Measurements from ENCODE around the gene CARMIL3.
"Not testable (repeated sequence)": the region's sequence is repeated elsewhere in the genome, so short reads cannot be mapped to it uniquely, and the experiment has no call there.

The CARMIL3 gene, protein sequence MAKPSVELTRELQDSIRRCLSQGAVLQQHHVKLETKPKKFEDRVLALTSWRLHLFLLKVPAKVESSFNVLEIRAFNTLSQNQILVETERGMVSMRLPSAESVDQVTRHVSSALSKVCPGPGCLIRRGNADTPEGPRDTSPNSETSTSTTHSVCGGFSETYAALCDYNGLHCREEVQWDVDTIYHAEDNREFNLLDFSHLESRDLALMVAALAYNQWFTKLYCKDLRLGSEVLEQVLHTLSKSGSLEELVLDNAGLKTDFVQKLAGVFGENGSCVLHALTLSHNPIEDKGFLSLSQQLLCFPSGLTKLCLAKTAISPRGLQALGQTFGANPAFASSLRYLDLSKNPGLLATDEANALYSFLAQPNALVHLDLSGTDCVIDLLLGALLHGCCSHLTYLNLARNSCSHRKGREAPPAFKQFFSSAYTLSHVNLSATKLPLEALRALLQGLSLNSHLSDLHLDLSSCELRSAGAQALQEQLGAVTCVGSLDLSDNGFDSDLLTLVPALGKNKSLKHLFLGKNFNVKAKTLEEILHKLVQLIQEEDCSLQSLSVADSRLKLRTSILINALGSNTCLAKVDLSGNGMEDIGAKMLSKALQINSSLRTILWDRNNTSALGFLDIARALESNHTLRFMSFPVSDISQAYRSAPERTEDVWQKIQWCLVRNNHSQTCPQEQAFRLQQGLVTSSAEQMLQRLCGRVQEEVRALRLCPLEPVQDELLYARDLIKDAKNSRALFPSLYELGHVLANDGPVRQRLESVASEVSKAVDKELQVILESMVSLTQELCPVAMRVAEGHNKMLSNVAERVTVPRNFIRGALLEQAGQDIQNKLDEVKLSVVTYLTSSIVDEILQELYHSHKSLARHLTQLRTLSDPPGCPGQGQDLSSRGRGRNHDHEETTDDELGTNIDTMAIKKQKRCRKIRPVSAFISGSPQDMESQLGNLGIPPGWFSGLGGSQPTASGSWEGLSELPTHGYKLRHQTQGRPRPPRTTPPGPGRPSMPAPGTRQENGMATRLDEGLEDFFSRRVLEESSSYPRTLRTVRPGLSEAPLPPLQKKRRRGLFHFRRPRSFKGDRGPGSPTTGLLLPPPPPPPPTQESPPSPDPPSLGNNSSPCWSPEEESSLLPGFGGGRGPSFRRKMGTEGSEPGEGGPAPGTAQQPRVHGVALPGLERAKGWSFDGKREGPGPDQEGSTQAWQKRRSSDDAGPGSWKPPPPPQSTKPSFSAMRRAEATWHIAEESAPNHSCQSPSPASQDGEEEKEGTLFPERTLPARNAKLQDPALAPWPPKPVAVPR (N-terminal part only)

DNA sequence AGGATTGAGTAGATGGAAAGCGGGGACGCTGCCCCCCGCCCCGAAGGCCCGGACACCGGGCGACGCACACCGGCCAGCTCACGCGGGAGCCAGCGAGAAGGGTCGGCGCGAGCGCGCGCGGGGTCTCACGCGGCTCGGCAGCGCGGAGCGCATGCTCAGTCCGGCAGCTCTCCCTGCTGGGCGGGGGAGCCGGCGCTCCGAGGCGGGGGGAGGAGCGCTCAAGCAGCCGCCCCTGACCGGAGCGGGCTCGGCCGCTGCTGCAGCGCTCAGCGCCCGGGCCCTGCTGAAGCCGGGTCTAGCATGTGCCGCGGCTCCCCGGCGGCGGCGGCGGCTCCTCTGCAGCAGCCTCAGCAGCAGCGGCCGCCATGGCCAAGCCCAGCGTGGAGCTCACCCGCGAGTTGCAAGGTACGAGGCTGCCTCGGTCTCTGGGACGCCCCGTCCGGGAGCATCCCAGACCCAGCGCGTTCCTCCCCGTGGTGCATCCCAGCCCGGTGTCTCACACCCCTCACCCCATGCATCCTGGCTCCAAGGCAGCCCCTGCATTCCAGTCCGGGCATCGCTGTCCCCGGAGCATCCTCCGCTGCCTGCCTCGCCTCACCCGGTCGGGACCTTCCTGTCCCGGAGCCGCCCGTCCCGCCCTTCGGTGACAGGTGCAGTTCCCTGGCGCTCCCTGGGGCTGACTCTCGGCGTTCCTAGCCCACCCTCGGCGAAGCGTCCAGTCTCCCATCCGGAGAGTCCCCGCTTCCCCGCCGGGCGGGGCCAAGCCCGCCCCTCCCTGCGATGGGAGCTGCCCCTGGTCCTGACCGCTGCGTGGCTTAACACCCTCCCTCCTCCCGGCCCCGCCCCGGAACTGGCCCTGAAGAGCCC is at the start of gene CARMIL3:
CARMIL3 (plus strand) TSS at position 221 of the 867 bp plus-strand sequence; CDS start at position 366, 145 bp downstream.
- DNase-seq (ENCODE audit: low read depth) = peak; percentile 58
- peak within 1 kb of the TSS; percentile 60 for H3K4me3 ChIP-seq (ENCODE audit: low read depth, low read length)
- TF ChIP-seq, protein P1, sequence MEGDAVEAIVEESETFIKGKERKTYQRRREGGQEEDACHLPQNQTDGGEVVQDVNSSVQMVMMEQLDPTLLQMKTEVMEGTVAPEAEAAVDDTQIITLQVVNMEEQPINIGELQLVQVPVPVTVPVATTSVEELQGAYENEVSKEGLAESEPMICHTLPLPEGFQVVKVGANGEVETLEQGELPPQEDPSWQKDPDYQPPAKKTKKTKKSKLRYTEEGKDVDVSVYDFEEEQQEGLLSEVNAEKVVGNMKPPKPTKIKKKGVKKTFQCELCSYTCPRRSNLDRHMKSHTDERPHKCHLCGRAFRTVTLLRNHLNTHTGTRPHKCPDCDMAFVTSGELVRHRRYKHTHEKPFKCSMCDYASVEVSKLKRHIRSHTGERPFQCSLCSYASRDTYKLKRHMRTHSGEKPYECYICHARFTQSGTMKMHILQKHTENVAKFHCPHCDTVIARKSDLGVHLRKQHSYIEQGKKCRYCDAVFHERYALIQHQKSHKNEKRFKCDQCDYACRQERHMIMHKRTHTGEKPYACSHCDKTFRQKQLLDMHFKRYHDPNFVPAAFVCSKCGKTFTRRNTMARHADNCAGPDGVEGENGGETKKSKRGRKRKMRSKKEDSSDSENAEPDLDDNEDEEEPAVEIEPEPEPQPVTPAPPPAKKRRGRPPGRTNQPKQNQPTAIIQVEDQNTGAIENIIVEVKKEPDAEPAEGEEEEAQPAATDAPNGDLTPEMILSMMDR (conservative IDR thresholded peaks at IDR 0.05; ENCODE audit: low read depth, low read length) = no peak

- not testable (repeated sequence) for DNase-seq (ENCODE audit: low read depth)
- peak overlapping the region; percentile 45 for H3K4me3 ChIP-seq (ENCODE audit: low read depth, low read length)
These were observed 45.4 kb upstream of the CARMIL3 start for GRCh38 chr14:24006471-24006816.

- peak; percentile 33 for DNase-seq (ENCODE audit: low read depth)
- H3K4me3 ChIP-seq (ENCODE audit: low read depth, low read length) = peak overlapping the region; percentile 45
These were observed 44.8 kb upstream of the CARMIL3 start for GRCh38 chr14:24006817-24007652.

DNA sequence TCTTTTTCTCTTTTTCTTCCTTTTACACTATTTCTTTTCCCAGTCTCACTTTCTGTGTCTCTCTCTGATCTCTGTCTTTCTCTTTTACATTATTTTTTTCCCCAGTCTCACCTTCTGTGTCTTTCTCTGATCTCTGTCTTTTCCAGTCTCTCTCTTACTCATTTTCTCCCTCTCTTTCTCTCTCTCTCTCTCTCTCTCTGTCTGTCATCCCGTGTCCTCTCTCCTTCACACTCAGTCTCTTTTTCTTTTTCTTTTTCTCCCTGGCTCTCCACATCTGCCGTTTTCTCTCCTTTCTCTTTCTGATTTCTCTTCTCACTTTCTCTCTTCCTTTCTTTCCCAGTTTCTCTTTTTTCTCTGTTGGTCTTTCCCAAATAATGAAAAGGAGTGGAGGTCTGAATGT is 40.8 kb upstream of the CARMIL3 start:
- no peak for DNase-seq (ENCODE audit: low read depth)
- TF ChIP-seq, protein P1 (conservative IDR thresholded peaks at IDR 0.05; ENCODE audit: low read depth, low read length) = no peak
- no peak overlapping the region for H3K4me3 ChIP-seq (ENCODE audit: low read depth, low read length)

GRCh38 chr14:24012726-24013273 is 39.0 kb upstream of the CARMIL3 start:
- DNase-seq (ENCODE audit: low read depth); H3K4me3 ChIP-seq (ENCODE audit: low read depth, low read length): not testable (repeated sequence)

DNA sequence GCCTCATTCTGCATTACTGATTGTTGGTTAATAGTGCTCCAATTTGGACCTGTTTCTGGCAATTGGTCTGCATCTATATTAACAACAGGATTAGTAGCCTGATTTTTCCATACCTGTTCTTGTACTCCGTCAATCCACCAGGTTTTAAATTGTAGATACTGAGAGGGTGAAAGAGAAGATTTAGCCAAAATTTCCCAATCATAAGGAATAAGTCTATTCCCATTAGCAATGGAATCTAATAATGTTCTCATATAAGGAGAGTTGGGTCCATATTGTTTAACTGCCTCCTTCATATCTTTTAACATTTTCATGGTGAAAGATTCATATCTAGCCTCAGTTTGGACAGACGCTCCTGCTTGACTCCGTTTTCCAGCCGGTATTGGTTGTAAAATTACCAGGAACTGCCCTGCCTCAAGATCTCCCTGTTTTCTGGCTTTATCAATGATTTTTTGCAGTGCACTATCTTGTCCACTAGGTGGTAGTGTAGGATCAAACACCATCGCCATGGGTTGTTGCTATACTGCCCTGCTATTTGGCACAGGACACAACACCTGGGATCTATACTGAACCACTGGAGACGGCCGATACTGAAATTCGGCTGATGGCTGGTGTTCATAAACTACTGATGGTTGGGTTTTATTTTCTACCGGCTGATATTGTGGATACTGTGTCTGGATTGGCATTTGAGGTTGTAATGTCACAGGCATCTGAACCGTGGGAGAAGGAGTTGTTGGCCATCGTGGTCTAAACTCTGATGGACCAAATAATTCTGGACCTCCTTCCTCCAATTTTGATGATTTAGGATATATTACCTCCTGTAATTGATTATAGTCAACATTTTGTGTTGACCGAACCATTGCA is 37.9 kb upstream of the CARMIL3 start:
- peak; percentile 83 for DNase-seq (ENCODE audit: low read depth)
- H3K4me3 ChIP-seq (ENCODE audit: low read depth, low read length) = no peak overlapping the region
- TF ChIP-seq, protein P1 (conservative IDR thresholded peaks at IDR 0.05; ENCODE audit: low read depth, low read length) = peak; percentile 90

DNA sequence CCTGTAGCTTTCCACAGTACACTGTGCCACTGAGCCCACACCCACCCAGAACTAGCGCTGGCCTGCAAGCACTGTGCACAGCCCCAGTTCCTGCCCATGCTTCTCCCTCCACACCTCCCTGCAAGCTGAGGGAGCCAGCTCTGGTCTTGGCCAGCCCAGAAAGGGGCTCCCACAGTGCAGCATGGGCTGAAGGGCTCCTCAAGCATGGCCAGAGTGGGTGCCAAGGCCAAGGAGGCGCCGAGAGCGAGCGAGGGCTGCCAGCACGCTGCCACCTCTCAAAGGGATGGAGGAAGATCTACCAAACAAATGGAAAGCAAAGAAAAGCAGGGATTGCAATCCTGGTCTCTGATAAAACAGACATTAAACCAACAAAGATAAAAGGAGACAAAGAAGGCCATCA is 36.1 kb upstream of the CARMIL3 start:
- not testable (repeated sequence) for DNase-seq (ENCODE audit: low read depth); H3K4me3 ChIP-seq (ENCODE audit: low read depth, low read length)

DNA sequence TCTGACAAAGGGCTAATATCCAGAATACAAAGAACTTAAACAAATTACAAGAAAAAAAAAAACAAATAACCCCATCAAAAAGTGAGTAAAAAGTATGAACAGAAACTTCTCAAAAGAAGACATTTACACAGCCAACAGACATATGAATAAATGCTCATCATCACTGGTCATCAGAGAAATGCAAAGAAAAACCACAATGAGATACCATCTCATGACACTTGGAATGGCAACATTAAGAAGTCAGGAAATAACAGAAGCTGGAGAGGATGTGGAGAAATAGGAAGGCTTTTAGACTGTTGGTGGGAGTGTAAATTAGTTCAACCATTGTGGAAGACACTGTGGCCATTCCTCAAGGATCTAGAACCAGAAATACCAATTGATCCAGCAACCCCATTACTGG is 32.8 kb upstream of the CARMIL3 start:
- H3K4me3 ChIP-seq (ENCODE audit: low read depth, low read length); DNase-seq (ENCODE audit: low read depth): not testable (repeated sequence)

Data from choroid plexus epithelial cell (primary cell).